ENCODE results near the gene SAMD4A.
"Not testable (repeated sequence)": the region's sequence is repeated elsewhere in the genome, so short reads cannot be mapped to it uniquely, and the experiment has no call there.

Gene SAMD4A

GRCh38 chr14:54798465-54799124 is 231.7 kb downstream of the SAMD4A start:
- DNase-seq (ENCODE audit: low read depth in 2 of 2), result no peak

DNA sequence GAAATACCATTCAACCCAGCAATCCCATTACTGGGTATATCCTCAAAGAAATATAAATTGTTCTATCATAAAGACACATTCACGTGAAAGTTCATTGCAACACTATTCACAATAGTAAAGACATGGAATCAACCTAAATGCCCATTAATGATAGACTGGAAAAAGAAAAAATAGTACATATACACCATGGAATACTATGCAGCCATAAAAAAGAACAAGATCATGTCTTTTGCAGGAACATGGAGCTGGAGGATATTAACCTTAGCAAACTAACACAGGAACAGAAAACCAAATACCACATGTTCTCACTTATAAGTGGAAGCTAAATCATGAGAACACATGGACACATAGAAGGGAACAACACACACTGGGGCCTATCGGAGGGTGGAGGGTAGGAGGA is 234.6 kb downstream of the SAMD4A start:
- DNase-seq (ENCODE audit: low read depth in 2 of 2), result not testable (repeated sequence)

DNA sequence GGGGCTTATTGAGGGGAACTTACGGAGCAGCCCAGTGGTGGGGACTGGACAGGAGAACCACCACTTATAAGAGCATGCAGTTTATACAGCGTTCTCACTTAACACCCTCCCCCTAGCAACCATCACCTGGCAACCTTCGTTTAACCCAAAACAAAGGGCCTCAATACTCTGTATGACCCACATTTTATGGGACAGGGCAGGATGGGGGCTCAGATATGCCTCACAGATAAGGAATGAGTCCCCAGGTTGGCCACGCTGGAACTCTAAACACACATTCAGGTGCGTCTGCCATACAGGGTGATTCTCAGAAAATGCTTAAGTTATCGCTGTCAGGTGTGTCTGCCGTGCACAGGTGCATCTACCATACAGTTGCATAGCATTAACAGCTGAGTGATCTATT is 236.5 kb downstream of the SAMD4A start:
- DNase-seq (ENCODE audit: low read depth in 2 of 2), result no peak

DNA sequence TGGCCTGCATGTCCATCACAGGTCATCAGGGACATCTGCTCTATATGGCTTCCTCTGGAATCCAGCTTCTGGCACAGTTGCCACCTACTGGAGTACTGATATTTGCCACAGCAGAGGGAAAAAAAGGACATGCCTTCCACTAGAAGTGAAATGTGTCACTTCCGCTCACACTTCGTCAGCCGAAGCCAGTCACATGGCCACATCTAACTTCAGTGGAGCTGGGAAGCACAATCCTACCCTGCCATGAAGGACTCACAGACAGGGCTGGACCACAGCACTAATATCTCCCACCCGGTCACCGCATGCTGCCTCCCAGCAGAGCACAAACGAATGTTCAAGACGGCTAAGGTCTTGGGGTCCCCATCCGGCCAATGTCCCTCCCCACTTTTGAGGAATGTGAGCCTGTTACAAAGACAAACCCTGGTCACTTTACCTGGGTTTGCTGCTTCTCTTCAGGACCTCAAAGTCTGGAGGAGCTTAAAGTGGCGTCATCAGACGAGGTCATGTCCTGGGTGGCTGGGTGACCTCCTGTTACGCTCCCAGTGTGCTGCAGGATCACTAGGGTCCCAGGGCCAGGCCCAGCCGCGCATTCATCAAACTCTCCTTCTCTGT is 237.1 kb downstream of the SAMD4A start:
- no peak for DNase-seq (ENCODE audit: low read depth in 2 of 2)

- DNase-seq (ENCODE audit: low read depth in 2 of 2), result no peak
Measured at GRCh38 chr14:54804538-54805041, 237.7 kb downstream of the SAMD4A start.

GRCh38 chr14:54805070-54805444 is 238.1 kb downstream of the SAMD4A start:
- no peak for DNase-seq (ENCODE audit: low read depth in 2 of 2)

- DNase-seq (ENCODE audit: low read depth in 2 of 2), result peak; percentile 56 to 76
Measured at GRCh38 chr14:54805445-54806322, 238.8 kb downstream of the SAMD4A start.

GRCh38 chr14:54806616-54807015 is 239.7 kb downstream of the SAMD4A start:
- DNase-seq (ENCODE audit: low read depth in 2 of 2), result no peak

- DNase-seq (ENCODE audit: low read depth in 2 of 2), result no peak
Measured at GRCh38 chr14:54807428-54807827, 240.5 kb downstream of the SAMD4A start.

DNA sequence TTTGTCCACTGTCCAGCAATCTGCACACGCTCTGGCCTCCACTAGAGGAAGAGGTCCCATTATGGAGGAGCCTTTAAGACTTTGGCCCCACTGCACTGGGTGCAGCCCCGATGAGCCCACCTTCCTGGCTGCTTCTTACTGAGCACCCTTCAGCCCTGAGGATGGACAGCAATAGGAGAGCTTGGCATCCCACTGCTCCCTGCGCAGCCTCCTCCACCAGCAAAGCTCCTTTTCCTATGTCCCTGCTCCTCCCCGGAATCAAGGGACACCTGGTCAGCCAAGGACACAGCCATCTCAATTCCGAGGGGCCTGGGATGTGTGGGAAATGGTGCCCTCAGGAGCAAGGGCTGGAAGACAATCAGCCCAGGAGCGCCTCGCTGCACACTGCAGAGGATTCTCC is 241.0 kb downstream of the SAMD4A start:
- no peak for DNase-seq (ENCODE audit: low read depth in 2 of 2)

GRCh38 chr14:54808326-54809161 is 241.6 kb downstream of the SAMD4A start:
- no peak for DNase-seq (ENCODE audit: low read depth in 2 of 2)

DNA sequence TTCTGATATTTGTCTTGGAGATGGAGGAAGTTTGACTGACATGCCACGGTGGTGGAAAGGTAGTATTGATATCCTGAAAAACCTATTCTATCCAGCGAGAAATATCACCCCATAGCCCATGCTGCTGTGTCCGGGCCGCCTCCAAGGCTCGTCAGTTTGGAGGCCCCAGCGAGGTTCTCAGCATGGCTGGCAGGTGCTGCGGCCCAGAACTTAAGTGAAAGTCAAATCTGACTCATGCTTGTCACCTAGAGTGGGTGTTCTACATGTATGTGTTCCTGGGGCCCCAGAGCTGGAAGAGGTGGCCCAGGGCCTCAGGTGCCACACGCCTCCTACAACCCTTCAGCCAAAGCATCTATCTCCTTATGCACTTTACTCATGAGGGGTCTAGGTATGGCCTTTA is 242.8 kb downstream of the SAMD4A start:
- DNase-seq (ENCODE audit: low read depth in 2 of 2), result no peak

GRCh38 chr14:54812617-54813016 is 245.7 kb downstream of the SAMD4A start:
- DNase-seq (ENCODE audit: low read depth in 2 of 2), result no peak

DNA sequence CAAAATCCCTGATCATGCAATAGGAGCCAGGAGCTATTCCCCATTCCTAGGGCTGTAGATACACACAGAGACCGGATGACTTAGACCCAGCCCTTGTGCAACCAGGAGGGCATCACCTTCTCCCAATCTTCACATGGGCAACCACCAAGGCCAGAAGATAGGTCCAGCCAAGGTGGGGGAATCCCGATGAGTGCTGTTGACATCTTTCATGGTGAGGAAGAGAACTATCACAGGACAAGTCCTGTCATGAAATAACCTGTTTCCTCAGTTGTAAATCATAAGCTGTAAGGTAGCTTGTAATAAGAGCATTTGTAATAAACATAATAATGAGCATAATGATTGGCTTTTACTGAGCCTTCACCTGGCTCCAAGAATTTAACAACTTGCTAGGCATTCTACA is 246.2 kb downstream of the SAMD4A start:
- DNase-seq (ENCODE audit: low read depth in 2 of 2), result no peak

DNA sequence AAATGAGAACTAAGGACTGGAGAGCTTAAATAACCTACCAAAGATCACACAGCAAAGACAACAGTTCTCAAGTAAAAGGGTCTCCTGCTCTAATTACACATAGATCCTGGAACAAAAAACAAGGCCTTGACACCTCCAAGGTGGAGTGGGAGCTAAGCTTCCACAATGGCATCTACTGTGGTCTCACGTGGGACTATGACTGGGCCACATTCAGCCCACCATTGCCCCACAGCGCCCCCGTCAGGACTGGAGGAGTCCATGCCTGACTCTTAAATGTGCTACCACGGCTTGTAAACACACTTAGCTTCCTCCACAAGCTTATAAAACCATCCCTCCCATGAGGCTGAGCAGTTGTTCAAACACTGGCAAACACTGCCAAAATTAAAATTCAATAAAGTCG is 247.1 kb downstream of the SAMD4A start:
- peak; percentile 24 to 41 for DNase-seq (ENCODE audit: low read depth in 2 of 2)

DNA sequence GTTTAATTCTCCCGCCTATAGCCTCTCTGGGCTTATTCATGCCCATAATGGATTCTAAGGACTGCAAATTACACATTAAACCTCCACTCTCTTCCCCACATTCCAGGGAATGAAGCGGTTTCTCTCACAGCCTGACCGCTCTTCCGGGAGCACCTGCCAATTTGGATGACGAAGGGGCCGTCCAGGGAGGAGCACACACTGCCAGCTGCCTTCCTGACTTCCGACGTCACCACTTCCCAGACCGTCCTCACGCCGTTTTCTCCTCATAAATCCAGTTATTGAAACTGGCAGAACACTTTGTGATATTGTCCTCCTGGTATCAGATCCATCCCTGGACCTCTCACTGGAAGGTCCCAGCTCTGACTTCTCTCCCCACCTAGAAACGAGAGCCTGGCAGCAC is 248.1 kb downstream of the SAMD4A start:
- no peak for DNase-seq (ENCODE audit: low read depth in 2 of 2)

- DNase-seq (ENCODE audit: low read depth in 2 of 2), result no peak
Measured at GRCh38 chr14:54815515-54815914, 248.6 kb downstream of the SAMD4A start.

DNA sequence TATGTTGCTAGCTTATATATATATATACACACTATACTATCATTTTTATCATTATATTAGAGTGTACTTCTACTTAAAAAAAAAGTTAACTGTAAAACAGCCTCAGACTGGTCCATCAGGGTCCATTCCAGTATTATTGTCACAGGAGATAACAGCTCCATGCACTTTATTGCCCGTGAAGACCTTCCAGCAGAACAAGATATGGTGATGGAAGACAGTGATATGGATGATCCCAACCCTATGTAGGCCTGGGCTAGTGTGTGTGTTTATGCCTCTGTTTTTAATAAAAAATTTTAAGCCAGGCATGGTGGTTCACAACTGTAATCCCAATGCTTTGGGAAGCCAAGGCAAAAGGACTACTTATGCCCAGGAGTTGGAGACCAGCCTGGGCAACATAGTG is 249.5 kb downstream of the SAMD4A start:
- no peak for DNase-seq (ENCODE audit: low read depth in 2 of 2)

DNA sequence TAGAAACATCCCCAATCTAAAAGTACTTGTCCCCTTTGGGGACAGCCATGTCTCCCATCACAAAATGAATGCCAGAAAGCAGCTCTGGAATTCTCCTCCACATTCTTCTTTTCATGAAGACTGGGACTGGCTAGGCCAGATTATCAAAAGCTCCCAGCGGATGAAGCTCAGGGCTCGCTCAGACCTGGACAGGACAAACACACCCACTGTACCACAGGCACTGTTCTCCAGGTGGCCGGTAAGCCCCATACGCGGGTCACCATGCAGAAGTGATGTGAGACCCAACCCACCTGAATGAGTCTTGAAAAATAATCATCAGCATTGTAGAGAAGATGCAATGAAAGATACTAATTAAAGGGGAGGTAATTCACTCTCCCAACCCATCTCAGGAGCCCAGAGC is 250.6 kb downstream of the SAMD4A start:
- no peak for DNase-seq (ENCODE audit: low read depth in 2 of 2)

GRCh38 chr14:54818201-54819133 is 251.5 kb downstream of the SAMD4A start:
- no peak for DNase-seq (ENCODE audit: low read depth in 2 of 2)

DNA sequence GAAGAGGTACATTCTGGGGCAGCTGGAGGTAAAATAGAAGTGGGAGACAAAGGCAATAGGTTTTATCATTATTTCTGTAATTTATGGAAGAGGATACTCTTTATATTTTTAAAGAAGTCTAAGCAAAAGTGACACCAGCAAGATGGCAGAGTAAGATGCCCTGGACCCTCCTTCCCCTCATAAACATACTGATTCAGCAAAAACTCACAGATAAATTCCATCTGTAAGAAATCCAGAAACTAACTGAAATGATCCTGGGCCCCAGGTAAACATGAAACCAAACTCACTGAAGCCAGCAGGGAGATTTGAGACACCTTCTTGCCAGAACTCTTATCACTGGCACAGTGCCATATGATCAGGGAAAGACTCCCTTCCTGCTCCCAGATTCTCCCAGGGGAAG is 255.8 kb downstream of the SAMD4A start:
- no peak for DNase-seq (ENCODE audit: low read depth in 2 of 2)

All from stimulated activated CD4-positive, alpha-beta T cell treated with anti-CD3 and anti-CD28 coated beads, Interleukin-15, amount 100 ng/mL, for 48 hours (primary cell).